Measurements from ENCODE around the gene SEMA7A. TPM values are rescaled to one million over a fixed set of nuclear protein-coding genes. Genes with fewer than 3 reads are reported as not detected.

Gene SEMA7A
- total and polyA plus RNA-seq, 4 experiments from 2014 or later, result 0.10 to 1.9 (median 1.2) TPM; not detected in 1

DNA sequence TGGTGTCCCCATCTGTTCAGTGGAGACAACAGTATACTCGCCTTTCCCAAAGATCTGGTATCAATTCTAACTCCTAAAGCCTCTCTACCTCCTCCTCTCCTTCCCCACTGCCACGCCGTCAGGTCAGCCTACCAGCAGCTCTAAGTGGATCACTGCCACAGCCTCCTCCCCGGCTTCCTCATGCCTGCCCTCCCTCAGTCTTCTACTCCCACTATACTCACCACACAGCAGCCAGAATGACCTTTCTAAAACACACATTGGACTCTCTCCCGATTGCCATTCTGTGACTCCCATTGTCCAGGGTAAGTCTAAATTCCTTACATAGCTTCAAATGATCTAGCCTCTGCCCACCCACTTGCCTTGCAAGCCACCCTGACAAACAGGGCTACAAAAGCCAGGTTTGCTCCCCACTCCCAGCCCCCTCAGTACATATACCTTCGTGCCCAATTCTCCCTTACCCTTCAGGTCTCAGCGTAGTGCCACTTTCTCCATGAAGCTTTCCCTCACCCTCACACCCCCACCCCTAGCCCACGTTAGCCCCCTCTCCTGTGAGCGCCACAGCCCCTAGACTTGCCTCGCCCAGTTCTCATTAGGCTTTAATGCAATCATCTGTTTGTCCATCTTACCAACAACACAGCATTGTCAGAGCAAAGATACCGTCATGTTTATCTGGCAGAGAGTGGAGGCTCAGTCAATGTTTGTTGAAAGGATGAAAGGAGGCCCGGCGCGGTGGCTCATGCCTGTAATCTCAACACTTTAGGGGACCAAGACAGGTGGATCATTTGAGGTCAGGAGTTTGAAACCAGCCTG lies 9.5 kb upstream of the SEMA7A start:
- Histone ChIP-seq H3K36me3 (ENCODE audit: insufficient read depth, low read length) (peaks cover 35% of the 10 kb centered on the region), H3K27ac (ENCODE audit: low read depth, low read length) (no peak overlapping the region), H3K9me3 (ENCODE audit: control insufficient read depth in 1 of 2, low read length in 2 of 2) (no peaks in the 10 kb centered on the region), H3K27me3 (ENCODE audit: insufficient read depth, low read length) (no peaks in the 10 kb centered on the region), H3K4me1 (ENCODE audit: insufficient read depth, low read length) (no peaks in the 10 kb centered on the region), H3K4me3 (ENCODE audit: low read length in 2 of 2) (no peak overlapping the region)
- H3K27ac Mint-ChIP-seq, result peak overlapping the region in 4 of 7 donors; percentile 3 to 79 (median 30)
- intact Hi-C loops (cut with micrococcal nuclease), result no loop called here
- H3K9me3 Mint-ChIP-seq, result peaks cover 0 to 2% (median 0%) of the 10 kb centered on the region in 8 donors
- H3K4me3 Mint-ChIP-seq, result no peak overlapping the region
- CTCF ChIA-PET (ENCODE audit: partially characterized antibody), result interaction anchor here (1.0 to 26.0 kb wide), 3 partner anchors 11 to 64 kb away, joined by 3 to 550 read pairs (median 3); no protein-coding TSS in a partner anchor
- POLR2A ChIA-PET (ENCODE audit: partially characterized antibody), result no interaction called here
- H3K27me3 Mint-ChIP-seq, result no peaks in the 10 kb centered on the region
- no peak for DNase-seq
- peaks cover 29 to 34% of the 10 kb centered on the region in 2 donors for H3K36me3 Mint-ChIP-seq
- H3K4me1 Mint-ChIP-seq, result no peaks in the 10 kb centered on the region

- Mint-ChIP-seq H3K4me3 (no peak overlapping the region), H3K36me3 (peaks cover 22 to 27% of the 10 kb centered on the region in 2 donors), H3K27ac (peak overlapping the region in 3 of 7 donors; percentile 10 to 23 (median 16)), H3K9me3 (peaks cover 0 to 2% (median 0%) of the 10 kb centered on the region in 8 donors), H3K27me3 (no peaks in the 10 kb centered on the region), H3K4me1 (no peaks in the 10 kb centered on the region)
- Histone ChIP-seq H3K4me3 (ENCODE audit: low read length in 2 of 2) (no peak overlapping the region), H3K4me1 (ENCODE audit: insufficient read depth, low read length) (no peaks in the 10 kb centered on the region), H3K9me3 (ENCODE audit: control insufficient read depth in 1 of 2, low read length in 2 of 2) (no peaks in the 10 kb centered on the region), H3K27me3 (ENCODE audit: insufficient read depth, low read length) (no peaks in the 10 kb centered on the region), H3K27ac (ENCODE audit: low read depth, low read length) (no peak overlapping the region), H3K36me3 (ENCODE audit: insufficient read depth, low read length) (peaks cover 28% of the 10 kb centered on the region)
- POLR2A ChIA-PET (ENCODE audit: partially characterized antibody), result no interaction called here
- no peak for DNase-seq
- CTCF ChIA-PET (ENCODE audit: partially characterized antibody), result interaction anchor here (0.8 to 26.0 kb wide), 4 partner anchors 9 to 64 kb away, joined by 3 to 550 read pairs (median 3); no protein-coding TSS in a partner anchor
- intact Hi-C loops (cut with micrococcal nuclease), result no loop called here
Observed at GRCh38 chr15:74442604-74443003, 8.8 kb upstream of the SEMA7A start.

GRCh38 chr15:74442063-74442462 lies 8.3 kb upstream of the SEMA7A start:
- ChIA-PET CTCF (ENCODE audit: partially characterized antibody) (interaction anchor here (0.8 to 26.0 kb wide), 4 partner anchors 9 to 63 kb away, joined by 3 to 550 read pairs (median 3); no protein-coding TSS in a partner anchor), POLR2A (ENCODE audit: partially characterized antibody) (no interaction called here)
- Mint-ChIP-seq H3K9me3 (peaks cover 0 to 2% (median 0%) of the 10 kb centered on the region in 8 donors), H3K4me3 (peak overlapping the region in 1 of 8 donors; percentile 7), H3K27me3 (no peaks in the 10 kb centered on the region), H3K27ac (peak overlapping the region in 2 of 7 donors; percentile 5 to 23), H3K4me1 (no peaks in the 10 kb centered on the region), H3K36me3 (peaks cover 20 to 24% of the 10 kb centered on the region in 2 donors)
- Histone ChIP-seq H3K27ac (ENCODE audit: low read depth, low read length) (no peak overlapping the region), H3K4me1 (ENCODE audit: insufficient read depth, low read length) (no peaks in the 10 kb centered on the region), H3K4me3 (ENCODE audit: low read length in 2 of 2) (no peak overlapping the region), H3K27me3 (ENCODE audit: insufficient read depth, low read length) (no peaks in the 10 kb centered on the region), H3K36me3 (ENCODE audit: insufficient read depth, low read length) (peaks cover 22% of the 10 kb centered on the region), H3K9me3 (ENCODE audit: control insufficient read depth in 1 of 2, low read length in 2 of 2) (no peaks in the 10 kb centered on the region)
- intact Hi-C loops (cut with micrococcal nuclease), result no loop called here
- DNase-seq, result no peak

DNA sequence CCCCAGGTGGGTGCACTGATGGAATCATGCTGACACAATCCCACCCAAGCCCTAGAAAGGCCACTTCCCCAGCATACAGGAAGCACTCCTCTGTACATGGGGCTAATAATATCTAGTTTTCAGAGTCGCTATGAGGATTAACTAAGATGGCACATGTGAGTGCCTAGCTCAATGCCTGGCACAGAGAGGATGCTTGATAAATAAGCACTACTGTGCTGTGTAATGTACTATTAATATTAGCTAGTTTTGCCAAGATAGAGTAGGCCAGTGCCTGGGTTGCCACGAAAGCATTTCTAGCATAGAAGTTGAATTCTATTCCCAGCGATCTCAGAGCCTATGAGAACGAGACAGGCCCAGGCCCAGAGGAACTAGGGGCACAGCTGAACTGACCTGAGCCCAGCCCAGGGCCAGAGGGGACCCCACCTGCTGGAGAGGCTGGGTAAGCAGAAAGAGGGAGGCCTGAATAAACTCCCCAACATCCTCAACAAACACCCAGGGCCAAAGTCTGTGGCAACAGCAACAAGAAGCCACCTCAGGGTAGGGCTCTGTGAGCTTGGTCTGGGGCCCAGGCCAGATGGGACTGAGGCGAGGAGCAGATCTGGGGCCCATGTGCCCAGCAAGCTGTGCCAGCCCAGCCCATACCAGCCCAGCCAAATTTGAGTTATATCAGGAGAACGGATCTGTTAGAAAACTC lies 7.6 kb upstream of the SEMA7A start:
- Histone ChIP-seq H3K36me3 (ENCODE audit: insufficient read depth, low read length) (peaks cover 17% of the 10 kb centered on the region), H3K27me3 (ENCODE audit: insufficient read depth, low read length) (no peaks in the 10 kb centered on the region), H3K27ac (ENCODE audit: low read depth, low read length) (no peak overlapping the region), H3K4me3 (ENCODE audit: low read length in 2 of 2) (no peak overlapping the region), H3K9me3 (ENCODE audit: control insufficient read depth in 1 of 2, low read length in 2 of 2) (no peaks in the 10 kb centered on the region), H3K4me1 (ENCODE audit: insufficient read depth, low read length) (no peaks in the 10 kb centered on the region)
- peaks cover 0 to 2% (median 0%) of the 10 kb centered on the region in 8 donors for H3K9me3 Mint-ChIP-seq
- ChIA-PET CTCF (ENCODE audit: partially characterized antibody) (interaction anchor here (1.5 to 26.0 kb wide), 3 partner anchors 8 to 62 kb away, joined by 4 to 550 read pairs (median 21); no protein-coding TSS in a partner anchor), POLR2A (ENCODE audit: partially characterized antibody) (no interaction called here)
- no peaks in the 10 kb centered on the region for H3K4me1 Mint-ChIP-seq
- intact Hi-C loops (cut with micrococcal nuclease), result no loop called here
- H3K27ac Mint-ChIP-seq, result no peak overlapping the region
- DNase-seq, result no peak
- H3K36me3 Mint-ChIP-seq, result peaks cover 15 to 18% of the 10 kb centered on the region in 2 donors
- H3K27me3 Mint-ChIP-seq, result no peaks in the 10 kb centered on the region
- H3K4me3 Mint-ChIP-seq, result no peak overlapping the region

DNA sequence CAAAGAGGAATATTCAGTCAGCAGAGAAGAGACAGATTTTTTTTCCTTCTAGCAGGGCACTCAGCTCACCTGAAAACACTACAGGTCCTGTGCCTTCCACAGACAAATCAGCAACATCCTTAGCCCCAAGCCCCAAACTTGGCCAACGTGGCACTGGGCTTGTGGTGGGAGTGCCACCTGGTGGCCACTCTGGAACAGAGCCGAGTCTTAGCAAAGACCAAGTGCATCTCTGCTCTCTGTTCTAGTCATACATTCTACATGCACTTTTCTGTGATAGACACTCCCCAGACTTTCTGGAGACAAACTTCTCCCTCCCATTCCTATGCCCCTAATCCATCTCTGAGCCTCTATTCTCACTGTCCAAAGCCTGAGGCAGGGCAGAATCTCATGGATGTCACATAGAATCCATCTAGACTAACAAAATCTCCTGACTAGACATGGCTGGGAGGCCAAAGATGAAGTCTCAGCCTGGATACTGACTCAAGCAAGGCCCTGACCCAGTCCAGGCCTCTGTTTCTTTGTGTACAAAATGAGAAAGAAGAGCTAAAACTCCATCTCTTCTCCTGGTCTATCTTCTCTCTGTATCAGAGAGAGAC lies 5.1 kb upstream of the SEMA7A start:
- peak overlapping the region in 1 of 7 donors; percentile 9 for H3K27ac Mint-ChIP-seq
- no peaks in the 10 kb centered on the region for H3K36me3 Mint-ChIP-seq
- H3K4me3 Mint-ChIP-seq, result peak overlapping the region in 1 of 8 donors; percentile 44
- H3K27me3 ChIP-seq (ENCODE audit: insufficient read depth, low read length), result no peaks in the 10 kb centered on the region
- H3K27me3 Mint-ChIP-seq, result no peaks in the 10 kb centered on the region
- peaks cover 11% of the 10 kb centered on the region for H3K4me1 ChIP-seq (ENCODE audit: insufficient read depth, low read length)
- peaks cover 4 to 17% (median 11%) of the 10 kb centered on the region in 4 donors for H3K4me1 Mint-ChIP-seq
- H3K9me3 Mint-ChIP-seq, result no peaks in the 10 kb centered on the region
- H3K4me3 ChIP-seq (ENCODE audit: low read length in 2 of 2), result no peak overlapping the region
- H3K27ac ChIP-seq (ENCODE audit: low read depth, low read length), result no peak overlapping the region
- DNase-seq, result peak; percentile 61 to 71 (median 66)
- CTCF ChIA-PET (ENCODE audit: partially characterized antibody), result interaction anchor here (0.8 to 26.0 kb wide), 12 partner anchors 8 to 75 kb away, joined by 3 to 550 read pairs (median 3); no protein-coding TSS in a partner anchor
- POLR2A ChIA-PET (ENCODE audit: partially characterized antibody), result interaction anchor here (2.1 kb wide), 1 partner anchor 54 kb away, joined by 5 read pairs; no protein-coding TSS in a partner anchor
- intact Hi-C loops (cut with micrococcal nuclease), result loop anchor here (1.0 to 2.0 kb wide), 4 partner anchors 22 to 193 kb away; partner anchors contain the start of gene UBL7
- H3K36me3 ChIP-seq (ENCODE audit: insufficient read depth, low read length), result no peaks in the 10 kb centered on the region
- H3K9me3 ChIP-seq (ENCODE audit: control insufficient read depth in 1 of 2, low read length in 2 of 2), result no peaks in the 10 kb centered on the region

DNA sequence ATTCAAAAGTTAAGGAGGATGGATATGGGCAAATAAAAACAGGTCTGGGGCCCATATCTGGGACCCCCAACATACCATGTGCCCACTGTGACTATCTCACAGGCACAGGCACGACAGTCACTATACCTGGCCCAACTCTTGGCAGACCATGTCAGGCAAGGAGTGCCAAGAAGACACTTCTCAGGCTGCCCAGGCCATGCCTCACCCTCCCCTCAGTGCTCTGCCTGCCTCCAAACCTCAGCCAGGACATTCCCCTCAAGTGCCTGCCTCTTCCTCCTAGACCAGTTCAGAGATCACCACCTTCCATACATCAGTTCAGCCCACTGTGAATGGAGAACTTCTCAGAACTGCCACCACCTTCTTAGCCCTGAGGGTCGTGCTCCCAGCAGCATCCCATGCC lies 4.4 kb upstream of the SEMA7A start:
- Mint-ChIP-seq H3K4me3 (no peak overlapping the region), H3K27me3 (no peaks in the 10 kb centered on the region), H3K4me1 (peaks cover 4 to 17% (median 11%) of the 10 kb centered on the region in 4 donors), H3K9me3 (no peaks in the 10 kb centered on the region), H3K36me3 (no peaks in the 10 kb centered on the region), H3K27ac (peak overlapping the region in 1 of 7 donors; percentile 9)
- H3K27me3 ChIP-seq (ENCODE audit: insufficient read depth, low read length), result no peaks in the 10 kb centered on the region
- DNase-seq, result no peak
- H3K36me3 ChIP-seq (ENCODE audit: insufficient read depth, low read length), result no peaks in the 10 kb centered on the region
- H3K9me3 ChIP-seq (ENCODE audit: control insufficient read depth in 1 of 2, low read length in 2 of 2), result no peaks in the 10 kb centered on the region
- ChIA-PET POLR2A (ENCODE audit: partially characterized antibody) (interaction anchor here (1.5 to 2.1 kb wide), 2 partner anchors 53 to 56 kb away, joined by 4 to 5 read pairs; no protein-coding TSS in a partner anchor), CTCF (ENCODE audit: partially characterized antibody) (interaction anchor here (0.8 to 26.0 kb wide), 6 partner anchors 9 to 59 kb away, joined by 3 to 550 read pairs (median 6); no protein-coding TSS in a partner anchor)
- H3K27ac ChIP-seq (ENCODE audit: low read depth, low read length), result no peak overlapping the region
- intact Hi-C loops (cut with micrococcal nuclease), result loop anchor here (1.0 to 2.0 kb wide), 4 partner anchors 23 to 194 kb away; partner anchors contain the start of gene UBL7
- no peak overlapping the region for H3K4me3 ChIP-seq (ENCODE audit: low read length in 2 of 2)
- H3K4me1 ChIP-seq (ENCODE audit: insufficient read depth, low read length), result peaks cover 11% of the 10 kb centered on the region
